A673 (cell line): ENCODE results near the gene TFF2.

Source experiments
- CTCF ChIP-seq: fragments of 300-800, 200-600 bp; sonication (generic); conservative IDR thresholded peaks from 2 replicates; pipeline ENCODE4 v1.5.1; 2017; ENCODE audit warnings: low read depth, mild to moderate bottlenecking, antibody characterized with exemption, low read length, moderate library complexity, mixed read lengths
- EZH2 ChIP-seq: fragments of 200-600 bp; sonication (generic); IDR thresholded peaks from 2 replicates; pipeline ENCODE4 v1.6.1; 2017; ENCODE audit warnings: borderline replicate concordance, low read depth, mild to moderate bottlenecking, mixed read lengths, antibody characterized with exemption, low read length; ENCODE audit not compliant: poor library complexity, severe bottlenecking

DNA sequence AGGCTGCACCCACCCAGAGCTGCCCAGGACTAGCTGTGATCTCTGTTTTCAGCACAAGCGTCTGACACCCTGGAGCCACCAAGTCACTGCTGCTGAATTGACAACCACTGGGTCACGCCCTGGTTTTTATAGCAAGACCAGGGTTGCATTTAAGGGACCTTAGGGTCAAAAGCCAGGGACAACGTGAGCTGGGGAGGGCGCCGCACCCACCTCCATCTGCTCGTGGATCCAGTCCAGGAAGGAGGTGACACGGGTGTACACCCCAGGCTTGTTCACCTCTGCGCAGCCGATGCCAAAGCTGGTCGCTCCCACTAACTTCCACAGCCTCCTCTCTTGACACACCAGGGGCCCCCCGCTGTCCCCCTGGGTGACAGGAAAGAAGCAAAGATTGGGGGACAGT, 24.7 kb upstream of the TFF2 start:
- TF ChIP-seq EZH2 = no peak
- TF ChIP-seq CTCF = no peak
